Measurements from ENCODE around the gene MAML3.

DNA sequence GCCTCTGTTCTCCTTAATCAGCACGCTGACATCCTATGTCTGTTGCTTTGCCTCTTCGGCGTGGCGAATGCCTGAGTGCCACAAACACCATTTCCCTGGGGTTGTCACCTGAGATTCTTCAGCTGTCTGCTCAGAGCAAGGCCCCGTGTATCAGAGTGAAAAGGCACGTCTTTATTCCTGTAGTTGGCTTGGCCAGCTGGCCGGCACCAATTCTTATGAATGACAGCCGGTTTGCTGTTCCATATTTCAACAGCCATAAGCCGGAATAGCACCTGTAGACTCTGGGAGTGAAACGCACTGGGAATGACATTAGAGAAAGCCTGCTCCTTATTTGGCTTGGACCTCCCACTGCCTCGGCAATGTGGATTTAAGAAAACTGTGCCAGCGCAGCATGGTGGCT lies 399.0 kb downstream of the MAML3 start:
- TF ChIP-seq, protein P1, sequence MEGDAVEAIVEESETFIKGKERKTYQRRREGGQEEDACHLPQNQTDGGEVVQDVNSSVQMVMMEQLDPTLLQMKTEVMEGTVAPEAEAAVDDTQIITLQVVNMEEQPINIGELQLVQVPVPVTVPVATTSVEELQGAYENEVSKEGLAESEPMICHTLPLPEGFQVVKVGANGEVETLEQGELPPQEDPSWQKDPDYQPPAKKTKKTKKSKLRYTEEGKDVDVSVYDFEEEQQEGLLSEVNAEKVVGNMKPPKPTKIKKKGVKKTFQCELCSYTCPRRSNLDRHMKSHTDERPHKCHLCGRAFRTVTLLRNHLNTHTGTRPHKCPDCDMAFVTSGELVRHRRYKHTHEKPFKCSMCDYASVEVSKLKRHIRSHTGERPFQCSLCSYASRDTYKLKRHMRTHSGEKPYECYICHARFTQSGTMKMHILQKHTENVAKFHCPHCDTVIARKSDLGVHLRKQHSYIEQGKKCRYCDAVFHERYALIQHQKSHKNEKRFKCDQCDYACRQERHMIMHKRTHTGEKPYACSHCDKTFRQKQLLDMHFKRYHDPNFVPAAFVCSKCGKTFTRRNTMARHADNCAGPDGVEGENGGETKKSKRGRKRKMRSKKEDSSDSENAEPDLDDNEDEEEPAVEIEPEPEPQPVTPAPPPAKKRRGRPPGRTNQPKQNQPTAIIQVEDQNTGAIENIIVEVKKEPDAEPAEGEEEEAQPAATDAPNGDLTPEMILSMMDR (IDR thresholded peaks at IDR 0.05; ENCODE audit: low read depth, low read length) = no peak
- no peak for TF ChIP-seq EZH2phosphoT487 (IDR thresholded peaks at IDR 0.05; ENCODE audit: low read depth)
